IPS-18c (cell line): ENCODE measurements around the gene SIK2.

Experiments used
- H3K4me3 ChIP-seq: 2 replicates; pipeline ENCODE4 v1.7.0; 2013; ENCODE audit warnings: low read depth, mild to moderate bottlenecking, low read length, moderate library complexity; ENCODE audit not compliant: insufficient read depth
- H3K9me3 ChIP-seq: one replicate; pipeline ENCODE4 v1.6.1; 2013; ENCODE audit warnings: mild to moderate bottlenecking, low read length, moderate library complexity; ENCODE audit not compliant: control insufficient read depth, insufficient read depth

SIK2 gene

DNA sequence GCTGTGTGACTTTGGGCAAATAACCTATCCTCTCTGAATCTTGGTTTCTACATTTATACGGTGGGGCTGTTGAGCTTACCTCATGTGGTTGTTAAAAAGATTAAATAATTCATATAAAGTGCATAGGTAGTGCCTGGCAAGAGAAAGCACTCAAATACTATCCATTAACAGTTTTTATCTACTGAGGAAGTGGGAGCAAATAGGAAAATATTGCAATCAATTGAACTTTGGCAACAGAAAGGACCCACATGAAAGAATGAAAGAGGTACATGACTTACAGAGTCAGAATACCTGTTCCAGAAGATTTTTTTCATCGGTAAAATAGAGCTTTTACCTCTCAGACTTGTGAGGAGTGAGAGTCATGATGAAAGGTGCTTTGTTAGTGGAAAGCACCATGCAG is 170.3 kb downstream of the SIK2 start:
- Histone ChIP-seq H3K9me3 (no peaks in the 10 kb centered on the region), H3K4me3 (no peak overlapping the region)

GRCh38 chr11:111774955-111775710 is 172.9 kb downstream of the SIK2 start:
- no peak overlapping the region for H3K4me3 ChIP-seq
- no peaks in the 10 kb centered on the region for H3K9me3 ChIP-seq

- H3K4me3 ChIP-seq: no peak overlapping the region
- no peaks in the 10 kb centered on the region for H3K9me3 ChIP-seq
Observed at GRCh38 chr11:111776398-111777093, 174.3 kb downstream of the SIK2 start.

- Histone ChIP-seq H3K4me3 (no peak overlapping the region), H3K9me3 (no peaks in the 10 kb centered on the region)
Observed at GRCh38 chr11:111777094-111778046, 175.1 kb downstream of the SIK2 start.

GRCh38 chr11:111778047-111778558 is 175.9 kb downstream of the SIK2 start:
- Histone ChIP-seq H3K4me3 (no peak overlapping the region), H3K9me3 (no peaks in the 10 kb centered on the region)

- Histone ChIP-seq H3K9me3 (peaks cover 2% of the 10 kb centered on the region), H3K4me3 (no peak overlapping the region)
Observed at GRCh38 chr11:111779118-111779517, 176.9 kb downstream of the SIK2 start.
